Osteoblast (primary cell): ENCODE data around the gene NUDC. TPM values are rescaled to one million over a fixed set of nuclear protein-coding genes. Genes with fewer than 3 reads are reported as not detected.

Source experiments
- DNase-seq: peaks from one replicate; pipeline ENCODE4 v3.0.0; 2011; ENCODE audit warnings: low spot score, mixed read lengths; ENCODE audit not compliant: insufficient read length; ENCODE audit errors: missing footprints
- H2AFZ ChIP-seq: 2 replicates; pipeline ENCODE4 v1.6.0; 2011; ENCODE audit warnings: mild to moderate bottlenecking, low read length
- H3K27ac ChIP-seq: 2 replicates; pipeline ENCODE4 v1.5.1; 2011; ENCODE audit warnings: mild to moderate bottlenecking, low read depth, low read length, moderate library complexity
- H3K27me3 ChIP-seq: 2 replicates; pipeline ENCODE4 v1.6.0; 2012; ENCODE audit warnings: mild to moderate bottlenecking, control low read depth, inconsistent platforms, low read length, moderate library complexity; ENCODE audit not compliant: insufficient read depth
- H3K36me3 ChIP-seq: 2 replicates; pipeline ENCODE4 v1.5.1; 2011; ENCODE audit warnings: mild to moderate bottlenecking, low read length, control low read depth, moderate library complexity; ENCODE audit not compliant: insufficient read depth
- H3K4me1 ChIP-seq: 2 replicates; pipeline ENCODE4 v1.5.1; 2011; ENCODE audit warnings: mild to moderate bottlenecking, low read length, control low read depth, moderate library complexity; ENCODE audit not compliant: insufficient read depth
- H3K4me2 ChIP-seq: 2 replicates; pipeline ENCODE4 v1.6.0; 2011; ENCODE audit warnings: mild to moderate bottlenecking, low read length; ENCODE audit not compliant: insufficient read depth
- H3K4me3 ChIP-seq: fragments of 200-600 bp; sonication (generic); 3 replicates; pipeline ENCODE4 v1.5.1; 2012; ENCODE audit warnings: mild to moderate bottlenecking, low read length, inconsistent platforms; ENCODE audit not compliant: insufficient read depth
- H3K79me2 ChIP-seq: 2 replicates; pipeline ENCODE4 v1.6.0; 2012; ENCODE audit warnings: mild to moderate bottlenecking, low read length, control low read depth, inconsistent platforms; ENCODE audit not compliant: insufficient read depth
- H3K9me3 ChIP-seq: 2 replicates; pipeline ENCODE4 v1.5.1; 2011; ENCODE audit warnings: low read depth, low read length, control low read depth
- H4K20me1 ChIP-seq: 2 replicates; pipeline ENCODE4 v1.6.0; 2012; ENCODE audit warnings: mild to moderate bottlenecking, low read length, control low read depth; ENCODE audit not compliant: insufficient read depth
- CTCF ChIP-seq: IDR thresholded peaks from 2 replicates; pipeline ENCODE4 v1.5.1; 2011; ENCODE audit warnings: mild to moderate bottlenecking, low read depth, low read length, moderate library complexity; ENCODE audit errors: extremely low read depth
- total RNA-seq: library from RNA; depleted of rRNA; stranded (reverse); fragments of >200 nt; gene quantifications from 2 replicates; pipeline ENCODE4 v1.2.3, GENCODE V29; 2012

NUDC gene
- total RNA-seq, 1 donor: 15.9 TPM

- peaks cover 16% of the 10 kb centered on the region for H3K27me3 ChIP-seq
- no peak overlapping the region for H2AFZ ChIP-seq
- no peaks in the 10 kb centered on the region for H4K20me1 ChIP-seq
- DNase-seq: no peak
- H3K27ac ChIP-seq: no peak overlapping the region
- H3K4me3 ChIP-seq: no peak overlapping the region
- no peaks in the 10 kb centered on the region for H3K79me2 ChIP-seq
- H3K4me2 ChIP-seq: no peak overlapping the region
- H3K9me3 ChIP-seq: no peaks in the 10 kb centered on the region
- H3K36me3 ChIP-seq: no peaks in the 10 kb centered on the region
- no peaks in the 10 kb centered on the region for H3K4me1 ChIP-seq
- no peak for TF ChIP-seq CTCF
Measured at GRCh38 chr1:26972821-26973220, 51.3 kb downstream of the NUDC start.

GRCh38 chr1:26976621-26977510, 55.3 kb downstream of the NUDC start:
- no peak for DNase-seq
- Histone ChIP-seq H3K4me1 (no peaks in the 10 kb centered on the region), H3K4me3 (no peak overlapping the region), H3K79me2 (no peaks in the 10 kb centered on the region), H2AFZ (no peak overlapping the region), H3K4me2 (no peak overlapping the region), H4K20me1 (no peaks in the 10 kb centered on the region), H3K9me3 (no peaks in the 10 kb centered on the region), H3K36me3 (no peaks in the 10 kb centered on the region), H3K27ac (no peak overlapping the region), H3K27me3 (peaks cover 2% of the 10 kb centered on the region)
- TF ChIP-seq CTCF: no peak

GRCh38 chr1:26978901-26979300, 57.4 kb downstream of the NUDC start:
- Histone ChIP-seq H3K36me3 (no peaks in the 10 kb centered on the region), H3K4me2 (no peak overlapping the region), H3K4me1 (no peaks in the 10 kb centered on the region), H3K27ac (no peak overlapping the region), H4K20me1 (no peaks in the 10 kb centered on the region), H3K4me3 (no peak overlapping the region), H3K79me2 (no peaks in the 10 kb centered on the region), H2AFZ (no peak overlapping the region), H3K9me3 (no peaks in the 10 kb centered on the region), H3K27me3 (peaks cover 5% of the 10 kb centered on the region)
- peak; percentile 41 for DNase-seq
- no peak for TF ChIP-seq CTCF

- H3K4me3 ChIP-seq: no peak overlapping the region
- DNase-seq: no peak
Measured at GRCh38 chr1:26981146-26981846, 59.8 kb downstream of the NUDC start.

More at GRCh38 chr1:26981146-26981846, 59.8 kb downstream of the NUDC start:
- no peak overlapping the region for H2AFZ ChIP-seq
- H3K9me3 ChIP-seq: no peaks in the 10 kb centered on the region
- TF ChIP-seq CTCF: no peak
- H3K79me2 ChIP-seq: no peaks in the 10 kb centered on the region
- H3K27me3 ChIP-seq: peaks cover 17% of the 10 kb centered on the region
- no peaks in the 10 kb centered on the region for H3K36me3 ChIP-seq
- H3K4me2 ChIP-seq: no peak overlapping the region
- H3K27ac ChIP-seq: no peak overlapping the region
- H4K20me1 ChIP-seq: no peaks in the 10 kb centered on the region
- no peaks in the 10 kb centered on the region for H3K4me1 ChIP-seq
